HG03175 (cell line): ENCODE results near the gene RANGAP1.
"Not testable (repeated sequence)": the region's sequence is repeated elsewhere in the genome, so short reads cannot be mapped to it uniquely, and the experiment has no call there.

Source experiments
- ATAC-seq: cut with Tn5 transposase; IDR thresholded peaks from one replicate; pipeline ENCODE4 v1.9.1; 2021; ENCODE audit warnings: mild to moderate bottlenecking, moderate library complexity; ENCODE audit not compliant: unreplicated experiment

The RANGAP1 gene

DNA sequence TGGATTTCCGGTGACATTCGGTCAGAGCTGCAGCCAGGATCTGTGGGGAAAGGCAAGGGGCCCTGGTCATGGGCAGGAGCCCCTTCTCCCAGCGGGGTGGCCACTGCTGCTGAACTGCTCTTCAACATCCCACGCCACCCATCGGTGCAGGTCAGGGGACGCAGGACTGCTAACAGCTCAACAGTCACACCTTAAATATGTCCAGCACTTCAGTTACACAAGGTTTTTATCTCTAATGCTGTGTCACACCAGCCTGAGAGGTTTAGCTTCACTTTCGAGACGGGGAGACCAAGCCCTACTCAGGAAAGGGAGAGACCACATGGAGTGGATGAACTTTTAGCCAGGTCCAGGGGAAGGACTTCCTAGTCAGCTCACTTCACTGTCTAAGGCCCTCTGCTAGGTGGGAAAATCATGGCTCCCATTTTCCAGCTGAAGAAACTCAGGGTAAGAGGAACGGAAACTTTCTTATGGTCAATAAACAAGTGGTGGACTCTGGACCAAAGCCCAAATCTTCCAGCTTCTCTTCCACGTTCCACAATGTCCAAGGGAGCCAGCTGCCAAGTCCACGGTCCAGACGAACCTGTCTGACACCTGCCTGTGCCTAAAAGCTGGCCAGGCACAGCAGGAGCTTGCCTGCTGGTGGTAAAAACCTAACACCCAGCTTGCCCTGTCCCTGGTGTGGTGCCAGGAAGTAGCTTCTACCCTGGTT is 24.3 kb downstream of the RANGAP1 start:
- ATAC-seq, result no peak

DNA sequence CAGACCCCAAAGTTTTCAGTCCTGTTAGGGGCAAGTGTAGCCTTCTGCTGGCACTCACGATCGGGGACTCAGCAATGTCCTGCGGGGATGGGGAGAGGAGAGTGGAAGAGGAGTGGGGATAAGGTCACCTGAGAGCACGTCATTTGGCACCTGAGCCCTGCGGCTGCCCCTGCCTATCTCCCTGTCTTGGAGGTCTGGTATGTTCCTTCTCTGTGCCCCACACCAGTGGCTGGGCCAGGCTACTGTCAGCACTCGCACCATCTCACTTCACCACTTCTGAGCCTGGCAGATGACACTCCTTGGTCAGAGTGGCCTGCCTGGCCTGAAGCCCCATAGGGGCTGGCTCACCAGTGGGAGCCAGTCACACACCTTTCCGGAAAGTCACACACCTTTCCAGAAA is 25.1 kb downstream of the RANGAP1 start:
- ATAC-seq, result no peak

DNA sequence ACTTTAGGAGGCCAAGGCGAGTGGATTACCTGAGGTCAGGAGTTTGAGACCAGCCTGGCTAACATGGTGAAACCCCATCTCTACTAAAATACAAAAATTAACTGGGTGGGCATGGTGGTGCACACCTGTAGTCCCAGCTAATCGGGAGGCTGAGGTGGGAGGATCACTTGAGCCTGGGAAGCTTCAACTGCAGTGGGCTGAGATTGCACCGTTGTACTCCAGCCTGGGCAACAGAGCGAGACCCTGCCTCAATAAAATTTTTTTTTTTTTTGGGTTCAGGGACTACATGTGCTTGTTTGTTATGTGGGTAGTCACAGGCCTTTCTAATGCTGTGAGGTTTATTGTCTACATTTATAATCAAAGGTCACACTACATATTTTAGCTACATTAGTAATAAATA is 26.2 kb downstream of the RANGAP1 start:
- not testable (repeated sequence) for ATAC-seq

DNA sequence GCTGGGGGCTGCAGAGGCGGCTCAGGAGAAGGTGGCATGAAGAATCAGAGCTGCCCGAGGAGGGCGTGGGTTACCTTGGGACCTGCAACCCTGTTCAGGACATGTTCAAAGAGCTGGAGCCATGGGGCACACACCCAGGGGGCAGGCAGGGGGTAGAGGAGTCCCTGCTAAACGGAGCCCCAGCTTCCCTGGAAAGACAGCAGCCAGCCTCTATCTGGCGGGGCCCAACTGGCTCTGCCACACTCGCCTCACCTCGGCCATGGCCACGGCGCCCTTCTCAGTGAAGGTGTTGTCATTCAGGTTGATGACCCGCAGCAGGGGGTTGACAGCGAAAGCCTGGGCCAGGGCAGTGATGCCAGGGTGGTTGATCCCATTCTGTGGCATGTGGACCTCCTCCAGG is 28.3 kb downstream of the RANGAP1 start:
- ATAC-seq, result no peak

DNA sequence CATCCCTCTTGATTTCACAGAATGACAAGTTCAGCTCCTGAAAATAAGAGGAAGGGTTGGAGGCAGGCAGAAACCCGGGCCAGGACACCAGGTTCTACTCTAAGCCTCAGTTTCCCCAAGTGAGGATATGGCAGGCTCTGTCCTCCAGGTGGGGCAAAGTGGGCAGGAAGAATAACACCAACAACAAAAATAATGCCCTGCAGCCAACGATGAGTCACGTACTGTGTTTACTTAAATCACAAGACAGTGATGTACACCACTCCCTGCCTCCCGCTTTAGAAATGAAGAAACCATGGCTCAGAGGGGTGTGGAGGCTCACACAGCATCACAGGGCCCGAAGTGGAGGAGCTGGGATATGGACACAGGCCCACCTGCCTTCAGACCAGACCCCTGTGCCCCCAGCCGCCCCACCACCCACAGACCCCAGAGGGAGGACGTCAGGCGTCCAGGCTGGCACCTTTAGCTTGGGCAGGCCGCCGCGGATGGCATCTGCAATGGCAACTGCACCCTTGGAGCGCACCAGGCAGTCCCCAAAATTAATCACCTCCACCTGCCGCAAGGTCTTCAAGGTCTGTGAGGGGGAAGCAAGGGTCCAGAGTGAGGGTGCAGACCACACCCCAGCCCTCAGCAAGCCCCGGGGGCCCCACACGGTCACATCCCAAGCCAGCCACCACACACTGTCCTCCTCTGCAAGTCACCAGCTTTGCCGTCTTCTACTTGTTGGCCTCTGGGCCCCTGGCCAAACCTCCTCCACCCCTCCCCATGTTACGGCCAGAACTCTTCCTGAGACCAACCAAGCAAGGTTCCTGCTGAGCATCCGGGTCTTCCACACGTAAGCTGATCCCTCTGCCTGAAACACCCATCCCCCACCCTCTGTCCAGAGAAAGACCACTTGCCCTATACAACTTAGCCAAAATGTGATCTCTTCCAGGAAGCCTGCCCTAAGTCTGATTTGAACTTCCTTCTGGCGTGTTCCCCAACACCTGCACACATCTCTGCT is 29.4 kb downstream of the RANGAP1 start:
- ATAC-seq, result no peak

DNA sequence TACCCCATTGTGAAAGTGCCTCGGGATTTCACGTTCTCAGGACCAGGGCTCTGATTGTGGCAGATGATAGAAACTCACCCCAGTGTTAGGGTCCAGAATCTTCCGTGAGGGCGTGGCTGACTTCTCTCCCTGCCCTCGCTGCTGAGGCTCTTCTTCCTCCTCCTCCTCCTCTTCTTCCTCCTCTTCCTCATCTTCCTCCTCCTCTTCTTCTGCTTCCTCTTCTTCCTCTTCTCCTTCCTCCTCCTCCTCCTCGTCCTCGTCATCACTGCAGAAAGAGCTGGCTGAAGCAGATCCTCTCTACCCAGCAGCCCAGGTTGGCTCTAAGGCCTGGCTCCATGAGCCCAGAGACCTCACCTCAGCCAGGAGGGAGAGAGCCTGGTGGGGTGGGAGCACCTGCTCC is 31.8 kb downstream of the RANGAP1 start:
- ATAC-seq, result no peak

DNA sequence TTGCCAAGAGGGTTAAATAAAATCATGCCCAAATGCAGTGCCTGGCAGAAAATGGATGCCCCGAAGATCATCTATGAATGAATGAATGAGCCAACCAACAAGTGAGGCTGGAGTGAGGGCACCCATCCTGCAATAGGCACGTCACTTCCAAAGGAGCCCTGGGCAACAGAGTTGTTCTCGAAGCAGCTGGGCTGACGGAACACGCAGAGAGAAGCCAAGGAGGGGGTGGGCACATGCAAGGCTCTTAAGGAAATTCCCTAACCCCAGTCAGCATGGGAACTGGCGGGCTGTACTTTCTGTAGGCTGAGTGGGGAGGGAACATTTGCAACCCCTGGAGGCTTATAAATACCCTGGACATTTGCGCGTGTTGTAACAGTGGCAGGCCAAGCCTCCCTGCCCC is 33.6 kb downstream of the RANGAP1 start:
- no peak for ATAC-seq

DNA sequence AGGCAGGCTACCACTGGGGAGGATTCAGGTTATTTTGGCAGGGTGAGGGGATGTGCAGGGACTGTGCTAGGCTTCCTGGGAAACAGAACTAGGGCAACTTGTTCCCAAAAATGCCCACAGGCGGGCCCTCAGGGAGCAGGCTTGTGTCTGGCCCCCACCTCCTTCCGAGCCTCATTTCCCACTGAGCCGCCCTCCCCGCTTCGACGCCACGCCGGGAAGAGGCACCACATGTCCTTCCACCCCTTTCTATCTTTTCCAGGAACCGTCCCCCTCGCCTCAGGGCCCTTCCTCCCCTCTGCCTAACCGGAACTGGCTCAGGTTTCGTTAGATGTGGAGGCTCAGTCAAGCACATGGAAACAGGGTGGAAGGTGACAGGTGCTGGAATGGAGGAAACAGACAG is 35.9 kb downstream of the RANGAP1 start:
- no peak for ATAC-seq

DNA sequence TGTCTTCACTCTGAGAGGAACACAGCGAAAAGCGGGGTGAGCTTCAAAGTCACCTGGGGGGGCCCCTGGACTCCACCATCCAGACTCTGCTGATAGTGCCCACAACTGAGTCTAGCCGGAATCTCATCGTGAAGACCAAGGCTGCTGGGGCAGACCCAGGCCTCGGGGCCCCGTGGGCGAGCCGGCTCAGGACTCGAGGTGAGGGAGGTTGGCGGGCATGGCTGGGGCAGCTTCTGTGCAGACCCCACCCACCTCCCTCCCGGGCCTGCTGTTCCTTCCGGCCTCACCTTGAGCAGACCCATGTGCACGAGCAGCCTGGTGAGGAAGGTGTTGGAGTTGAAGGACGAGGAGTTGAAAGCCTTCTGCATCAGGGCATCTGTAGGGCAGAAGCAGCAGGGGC is 36.5 kb downstream of the RANGAP1 start:
- no peak for ATAC-seq

DNA sequence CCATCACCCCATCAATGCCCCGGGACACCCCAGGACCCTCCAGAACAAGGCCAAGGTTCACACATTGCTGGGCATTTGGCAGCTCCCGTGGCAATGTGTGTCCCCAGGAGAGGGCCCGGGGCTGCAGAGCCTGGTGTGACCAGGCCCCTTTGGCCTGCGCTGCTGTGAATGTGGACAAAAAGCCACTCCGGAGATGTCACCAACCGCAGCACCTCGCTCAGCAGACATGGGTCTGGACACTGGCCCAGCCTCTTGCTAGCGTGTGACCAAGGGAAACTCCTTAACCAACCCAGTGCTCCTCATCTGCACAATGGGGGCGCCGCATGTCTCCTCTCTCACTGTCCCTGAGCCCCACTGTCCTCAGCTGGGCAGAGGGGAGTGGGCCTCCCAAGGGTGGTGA is 37.2 kb downstream of the RANGAP1 start:
- no peak for ATAC-seq

DNA sequence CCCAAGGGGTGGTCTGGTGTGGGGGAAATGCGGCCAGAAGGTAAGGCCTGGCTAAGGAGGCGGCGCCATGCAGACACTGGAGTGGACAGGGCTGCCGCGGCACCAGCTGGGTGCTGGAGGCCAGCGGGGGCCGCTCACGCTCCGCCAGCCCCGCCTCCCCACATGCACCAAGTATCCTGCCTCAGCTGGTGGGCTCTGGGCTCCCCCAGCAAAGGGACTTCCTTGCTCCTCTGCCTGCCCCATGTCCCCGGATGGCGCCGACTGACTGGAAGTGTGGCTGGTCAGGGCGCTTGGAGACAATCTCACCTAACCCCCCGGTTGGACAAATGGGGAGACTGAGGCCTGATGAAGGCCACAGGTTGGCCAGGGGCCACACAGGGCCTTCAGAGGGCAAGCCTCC is 37.7 kb downstream of the RANGAP1 start:
- no peak for ATAC-seq

DNA sequence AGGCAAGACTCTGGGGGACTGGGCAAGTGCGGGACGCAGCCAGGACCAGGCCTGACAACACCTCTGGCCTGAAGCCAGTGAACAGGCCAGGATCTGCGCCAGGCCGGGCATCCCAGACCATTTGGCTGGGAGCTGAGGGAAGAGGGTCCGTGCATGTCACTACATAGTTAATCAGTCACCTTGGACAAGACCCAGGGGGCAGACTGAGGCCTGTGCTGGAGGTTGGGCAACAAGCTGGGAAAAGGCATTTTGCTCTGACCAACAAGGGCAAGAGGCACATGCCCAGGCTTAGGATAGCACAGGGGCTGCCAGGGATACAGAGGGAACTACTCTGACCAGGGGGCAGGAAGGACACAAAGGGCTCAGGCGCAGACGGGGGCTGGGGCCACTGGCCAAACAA is 38.3 kb downstream of the RANGAP1 start:
- no peak for ATAC-seq

DNA sequence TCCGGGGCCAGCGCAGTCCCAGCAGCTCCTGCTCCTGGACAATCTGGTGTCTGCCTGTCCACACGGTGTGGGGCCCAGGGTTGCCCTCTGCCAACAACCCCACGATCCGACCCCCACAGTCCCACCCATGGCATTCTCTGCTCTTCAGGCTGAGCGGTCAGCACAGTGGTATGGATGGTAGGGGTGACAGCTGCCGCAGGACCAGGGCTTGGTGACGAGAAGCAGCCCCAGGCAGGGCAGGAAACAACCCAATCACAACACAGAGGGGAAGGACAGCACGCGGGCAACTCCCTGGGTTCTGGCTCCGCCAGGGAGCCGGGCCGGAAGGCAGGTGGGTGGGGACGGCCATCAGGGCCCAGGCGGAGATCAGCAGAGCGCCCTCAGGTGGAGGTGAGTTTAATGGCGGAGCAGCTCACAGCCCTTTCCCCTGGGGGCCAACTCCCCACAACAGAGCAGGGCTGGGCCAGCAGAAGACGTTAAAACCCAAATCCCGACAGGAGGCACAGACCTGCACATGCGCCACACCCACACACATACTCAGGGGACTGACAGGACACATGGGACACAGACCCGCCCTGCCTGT is 40.0 kb downstream of the RANGAP1 start:
- ATAC-seq, result no peak

DNA sequence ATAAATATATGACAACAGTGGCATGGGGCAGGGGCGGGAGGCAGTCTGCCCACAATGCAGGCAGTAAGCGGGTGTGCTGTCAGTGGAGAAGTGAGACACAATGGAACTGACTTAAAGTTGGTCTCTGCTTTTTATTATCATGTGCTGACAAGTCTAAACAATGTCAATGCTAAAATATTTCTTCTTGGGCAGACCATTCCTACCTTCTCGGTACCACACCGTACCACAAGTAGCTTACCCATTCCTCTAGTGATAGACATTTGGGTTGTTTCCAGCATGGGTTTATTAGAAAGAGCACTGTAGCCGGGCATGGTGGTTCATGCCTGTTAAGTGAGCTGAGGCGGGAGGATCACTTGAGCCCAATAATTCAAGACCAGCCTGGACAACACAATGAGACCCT is 42.6 kb downstream of the RANGAP1 start:
- no peak for ATAC-seq

DNA sequence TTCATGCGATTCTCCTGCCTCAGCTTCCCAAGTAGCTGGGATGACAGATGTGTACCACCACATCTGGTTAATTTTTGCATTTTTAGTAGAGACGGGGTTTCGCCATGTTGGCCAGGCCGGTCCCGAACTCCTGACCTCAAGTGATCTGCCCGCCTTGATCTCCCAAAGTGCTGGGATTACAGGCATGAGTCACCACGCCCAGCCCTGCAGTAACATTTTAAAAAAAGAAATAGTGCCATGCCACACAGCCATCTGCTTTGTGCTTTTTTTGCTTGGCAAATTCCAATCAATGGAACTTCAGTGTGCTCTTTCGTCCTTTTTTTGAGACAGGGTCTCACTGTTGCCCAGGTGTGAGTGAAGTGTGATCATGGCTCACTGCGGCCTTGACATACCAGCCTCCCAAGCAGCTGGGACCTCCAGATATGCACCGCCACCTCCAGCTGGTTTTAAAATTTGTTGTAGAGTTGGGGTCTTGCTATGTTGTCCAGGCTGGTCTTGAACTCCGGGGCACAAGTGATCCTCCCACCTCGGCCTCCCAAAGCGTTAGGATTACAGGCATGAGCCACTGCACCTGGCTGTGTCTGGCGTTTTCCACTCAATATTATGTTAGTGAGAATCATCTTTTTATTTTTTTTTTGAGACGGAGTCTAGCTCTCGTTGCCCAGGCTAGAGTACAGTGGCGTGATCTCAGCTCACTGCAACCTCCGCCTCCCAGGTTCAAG is 43.4 kb downstream of the RANGAP1 start:
- no peak for ATAC-seq

DNA sequence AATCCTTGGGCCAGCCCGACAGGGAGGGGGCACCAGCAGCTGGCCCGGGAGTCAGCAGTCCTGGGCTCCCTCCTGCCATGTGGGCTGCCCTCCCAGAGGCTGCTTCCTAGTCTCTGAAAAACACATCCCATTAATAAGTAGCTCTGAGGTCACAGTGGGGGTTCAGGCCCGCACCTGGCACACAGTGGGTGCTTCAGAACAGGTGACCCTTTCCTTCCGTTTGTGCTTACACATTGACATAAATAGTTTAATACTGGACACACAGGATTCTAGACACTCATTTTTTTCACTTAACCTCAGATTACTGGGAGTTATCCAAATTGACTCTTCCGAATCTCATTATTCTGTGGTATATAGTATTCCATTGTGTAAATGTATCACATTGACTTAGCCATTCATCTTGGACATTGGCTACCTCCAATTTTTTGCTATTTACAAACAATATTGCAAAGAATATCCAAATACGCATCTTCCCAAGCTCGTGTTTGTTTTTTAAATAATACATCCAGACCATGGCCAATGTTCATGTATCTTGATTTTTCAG is 44.8 kb downstream of the RANGAP1 start:
- ATAC-seq, result no peak

DNA sequence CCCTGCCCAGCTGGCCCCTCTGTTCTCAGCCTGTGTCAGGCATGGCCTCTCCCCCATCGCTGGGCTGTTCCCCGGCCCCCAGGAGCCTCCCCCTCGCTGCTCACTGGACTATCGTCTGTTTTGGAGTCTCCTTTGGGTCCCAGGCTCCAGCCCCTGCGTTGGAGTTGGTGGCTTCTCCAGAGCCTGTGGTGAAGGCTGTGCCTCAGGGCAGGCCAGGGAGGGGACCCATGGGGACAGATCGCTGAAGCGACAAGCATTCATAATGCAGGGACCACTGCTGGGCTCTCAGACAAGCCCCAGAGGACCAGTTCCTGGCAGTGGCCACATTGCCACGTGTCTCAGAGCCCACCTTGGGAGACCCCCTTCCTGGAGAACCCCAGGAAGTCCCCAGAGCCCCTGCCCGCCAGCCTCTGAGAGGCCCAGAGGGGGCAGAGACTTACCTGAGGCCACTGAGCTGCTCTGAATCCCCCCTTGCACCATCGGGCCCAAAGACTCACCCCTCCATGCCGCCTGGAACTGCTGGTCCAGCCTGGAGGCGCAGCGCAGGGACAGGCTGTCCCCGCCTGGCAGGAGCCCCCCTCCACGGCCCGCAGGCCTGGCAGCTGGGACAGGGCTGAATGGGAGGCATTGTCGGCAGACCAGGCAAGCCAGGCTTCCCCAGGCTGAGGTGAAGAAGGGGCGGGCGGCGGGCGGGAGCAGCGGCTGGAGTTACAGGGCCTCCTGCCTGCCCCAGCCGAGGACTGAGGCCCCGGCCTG is 45.4 kb downstream of the RANGAP1 start, which contains the start of gene CHADL:
Gene CHADL, minus strand, starts transcription at position 555 of the 756 bp plus-strand sequence. Its CDS starts 50 bp downstream, at position 505.
- no peak for ATAC-seq

DNA sequence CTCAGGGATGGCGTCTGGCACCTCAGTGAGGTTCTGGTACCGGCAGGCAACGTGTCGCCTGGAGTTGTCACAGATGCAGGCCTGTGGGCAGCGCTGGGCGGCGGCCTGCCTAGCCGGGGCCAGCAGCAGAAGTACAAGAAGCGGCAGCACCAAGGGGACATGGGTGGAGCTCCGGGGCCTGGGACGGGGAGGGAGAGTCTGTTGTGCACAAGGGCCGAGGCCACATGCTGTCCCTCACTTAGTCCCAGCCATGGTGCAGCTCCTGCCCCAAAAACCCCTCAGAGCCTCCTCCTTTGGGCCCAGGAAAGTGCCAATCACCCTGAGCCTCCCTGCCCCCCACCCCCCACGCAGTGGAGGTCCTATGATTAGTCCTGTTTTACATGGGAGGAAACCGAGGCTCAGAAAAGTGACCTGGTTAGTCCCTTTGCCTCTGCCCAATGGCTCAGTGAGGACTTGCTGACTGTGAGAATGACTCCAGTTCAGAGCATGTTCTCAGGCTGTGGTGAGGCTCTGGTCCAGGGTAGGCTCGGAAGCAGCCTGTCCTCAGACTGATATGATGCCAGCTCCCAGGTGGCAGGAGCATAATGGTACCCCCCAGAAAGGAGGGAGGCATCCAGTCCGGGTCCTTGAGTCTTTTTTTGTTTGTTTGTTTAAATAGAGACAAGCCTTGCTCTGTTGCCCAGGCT is 46.4 kb downstream of the RANGAP1 start:
- ATAC-seq, result no peak
